ENCODE measurements around the gene PAOX. TPM values are rescaled to one million over a fixed set of nuclear protein-coding genes. Genes with fewer than 3 reads are reported as not detected.
A peak's percentile ranks its signal among the peaks of the same experiment; 100 is the strongest.

Gene PAOX
- total and polyA plus RNA-seq, 9 of the 15 experiments (the other 6 are each of a cell fraction or from before 2014, with no cell fraction given), result 0.80 to 6.4 (median 2.6) TPM

- TF ChIP-seq NR2C2 (CRISPR knock-in tag; IDR thresholded peaks at IDR 0.05), result no peak
- no peak for TF ChIP-seq NR2C2 (tag; IDR thresholded peaks at IDR 0.05)
- no peak for TF ChIP-seq ELF2 (CRISPR knock-in tag; IDR thresholded peaks at IDR 0.05)
- TF ChIP-seq WHSC1 (IDR thresholded peaks at IDR 0.05; ENCODE audit: low read length), result no peak
- TF ChIP-seq CBFA2T2 (conservative IDR thresholded peaks at IDR 0.05), result peak; percentile 72
- TF ChIP-seq GATA2 (CRISPR knock-in tag; IDR thresholded peaks at IDR 0.05), result peak; percentile 75
- TF ChIP-seq SMAD2 (IDR thresholded peaks at IDR 0.05; ENCODE audit: low read depth, low read length), result no peak
- no peak for TF ChIP-seq HEY1 (CRISPR knock-in tag; IDR thresholded peaks at IDR 0.05; ENCODE audit: borderline replicate concordance)
- no peak for TF ChIP-seq BRF2 (IDR thresholded peaks at IDR 0.05; ENCODE audit: borderline replicate concordance, insufficient read depth, insufficient read length)
- no peak for TF ChIP-seq PHF20 (IDR thresholded peaks at IDR 0.05; ENCODE audit: partially characterized antibody)
- TF ChIP-seq TFAM (CRISPR knock-in tag; conservative IDR thresholded peaks at IDR 0.05), result no peak
- TF ChIP-seq ZNF445 (CRISPR knock-in tag; IDR thresholded peaks at IDR 0.05; ENCODE audit: low read depth), result no peak
- TF ChIP-seq ZNF175 (CRISPR knock-in tag; IDR thresholded peaks at IDR 0.05; ENCODE audit: low read depth), result no peak
- peak; percentile 54 for TF ChIP-seq EP300 (IDR thresholded peaks at IDR 0.05; ENCODE audit: low read length)
- no peak for TF ChIP-seq ZNF511 (CRISPR knock-in tag; IDR thresholded peaks at IDR 0.05)
- TF ChIP-seq CREB3L1 (IDR thresholded peaks at IDR 0.05; ENCODE audit: borderline replicate concordance, low read depth), result 0 out of 2 replicates have a peak, but pooled peaks have one; percentile 27
- peak in 1 of 2 experiments; percentile 49; a peak in 1 of 3 replicates for TF ChIP-seq CBX3 (IDR thresholded peaks at IDR 0.05; ENCODE audit: borderline replicate concordance in 1 of 2, low read length in 2 of 2)
- peak; percentile 50 to 85 for TF ChIP-seq E2F6 (IDR thresholded peaks at IDR 0.05; ENCODE audit: borderline replicate concordance in 1 of 2, extremely low read depth in 1 of 2, insufficient read depth in 1 of 2, insufficient read length in 1 of 2, low read depth in 1 of 2, low read length in 1 of 2, poor library complexity in 1 of 2, severe bottlenecking in 1 of 2)
- TF ChIP-seq TSC22D4 (tag; IDR thresholded peaks at IDR 0.05), result no peak
- TF ChIP-seq ZFP36 (IDR thresholded peaks at IDR 0.05; ENCODE audit: low read depth, low read length, partially characterized antibody), result no peak
These were observed 19.0 kb upstream of the PAOX start (continued) for GRCh38 chr10:133359972-133360610.

Measured in K562 (cell line).